TTC549 (cell line): Measurements from ENCODE around the gene ACAA1.

Experiments used
- FAIRE-seq: peaks from 2 replicates; lab custom pipeline; 2012; peaks lifted over from hg19 to GRCh38; lab: Jason Lieb, UNC

The ACAA1 gene

DNA sequence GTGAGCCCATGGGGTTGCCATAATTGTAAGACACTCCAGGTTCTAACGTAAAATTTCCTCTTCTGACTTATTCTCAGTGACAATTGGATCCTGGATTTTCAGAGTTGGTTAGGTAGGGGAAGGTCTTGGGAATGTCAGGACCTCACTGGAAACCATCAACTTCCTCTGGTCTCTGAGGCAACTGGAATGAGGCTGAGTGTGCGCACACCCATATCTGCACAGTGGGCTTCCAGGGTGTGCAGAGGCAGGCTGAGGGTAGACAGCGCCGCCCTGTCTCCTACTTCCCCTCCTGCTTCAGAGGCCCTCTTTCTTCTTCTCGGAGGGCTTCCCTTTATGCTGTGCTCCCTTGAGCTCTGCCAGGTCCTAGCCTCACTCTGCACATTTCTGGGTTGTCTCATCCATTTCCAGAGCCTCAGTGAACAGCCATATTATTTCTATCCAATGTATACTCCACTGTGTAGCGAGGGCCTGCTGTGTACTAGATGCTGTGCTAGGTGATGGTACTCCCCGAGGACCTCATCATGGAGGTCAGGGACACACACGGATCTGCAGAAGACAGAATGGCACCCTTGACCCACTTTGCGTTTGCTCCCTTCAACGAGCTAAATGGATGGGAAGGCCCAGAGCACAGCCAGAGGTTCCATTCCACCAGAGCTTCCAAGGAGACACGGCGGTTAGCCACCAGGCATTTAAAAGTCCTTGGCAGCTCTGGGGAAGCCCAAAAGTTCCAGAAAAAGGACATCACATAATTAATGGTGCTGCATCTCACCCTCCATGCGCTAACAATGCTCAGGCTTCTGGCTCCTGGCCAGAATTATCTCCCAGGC lies 18.3 kb downstream of the ACAA1 start:
- no peak for FAIRE-seq

DNA sequence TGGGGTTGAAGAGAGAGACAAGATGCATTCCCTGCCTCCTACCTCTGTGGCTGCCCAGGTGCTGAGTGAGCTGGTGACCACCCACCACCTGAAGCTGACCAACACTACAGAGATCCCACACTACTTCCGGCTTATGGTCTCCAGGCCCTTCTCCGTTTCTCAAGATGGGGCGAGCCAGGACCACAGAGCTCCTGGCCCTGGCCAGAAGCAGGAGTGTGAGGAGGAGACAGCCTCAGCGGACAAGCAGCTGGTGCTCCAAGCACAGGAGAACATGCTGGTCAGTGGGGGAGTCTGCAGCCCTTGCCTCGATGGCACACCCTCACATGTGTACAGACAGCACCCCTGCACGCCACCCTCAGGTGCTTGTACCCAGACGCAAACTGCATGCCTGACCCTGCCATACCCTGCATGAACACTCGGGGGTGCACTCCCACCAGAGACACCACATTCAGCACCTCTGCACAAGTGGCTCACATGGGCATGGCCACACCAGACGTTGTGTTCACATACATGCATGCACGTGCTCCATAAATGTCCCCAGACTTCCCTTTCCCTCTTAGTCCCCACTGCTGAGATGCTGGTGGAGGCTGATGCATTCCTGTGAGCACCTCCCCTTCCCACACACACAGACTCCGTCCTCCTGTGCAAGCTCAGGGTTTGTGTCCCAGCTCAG lies 19.0 kb downstream of the ACAA1 start:
- no peak for FAIRE-seq

DNA sequence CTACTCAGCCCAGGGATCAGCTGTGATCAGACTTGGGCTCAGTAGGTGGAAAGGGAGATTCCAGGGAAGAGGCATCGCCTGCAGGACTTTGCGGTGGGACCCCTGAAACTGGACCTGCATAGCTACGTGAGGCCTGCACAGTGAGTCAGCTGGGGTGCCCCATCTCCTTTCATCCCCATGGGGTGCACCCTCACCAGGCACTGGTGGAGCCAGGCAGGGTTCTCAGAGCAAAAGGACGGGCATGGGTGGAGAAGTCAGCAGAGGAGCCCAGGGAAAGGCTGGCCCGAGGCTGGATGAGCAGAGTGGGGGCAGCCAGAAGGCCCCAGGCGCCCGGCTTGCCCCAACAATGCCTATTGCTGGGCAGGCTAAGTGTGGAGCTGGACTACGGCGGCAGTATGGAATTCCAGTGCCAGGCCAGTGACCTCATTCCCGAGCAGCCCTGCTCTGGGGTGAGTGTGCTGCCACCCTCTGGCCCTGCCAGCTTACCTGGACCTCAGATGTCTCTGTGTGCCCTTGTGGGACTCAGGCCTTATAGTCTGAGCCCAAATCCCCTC lies 19.7 kb downstream of the ACAA1 start:
- no peak for FAIRE-seq

DNA sequence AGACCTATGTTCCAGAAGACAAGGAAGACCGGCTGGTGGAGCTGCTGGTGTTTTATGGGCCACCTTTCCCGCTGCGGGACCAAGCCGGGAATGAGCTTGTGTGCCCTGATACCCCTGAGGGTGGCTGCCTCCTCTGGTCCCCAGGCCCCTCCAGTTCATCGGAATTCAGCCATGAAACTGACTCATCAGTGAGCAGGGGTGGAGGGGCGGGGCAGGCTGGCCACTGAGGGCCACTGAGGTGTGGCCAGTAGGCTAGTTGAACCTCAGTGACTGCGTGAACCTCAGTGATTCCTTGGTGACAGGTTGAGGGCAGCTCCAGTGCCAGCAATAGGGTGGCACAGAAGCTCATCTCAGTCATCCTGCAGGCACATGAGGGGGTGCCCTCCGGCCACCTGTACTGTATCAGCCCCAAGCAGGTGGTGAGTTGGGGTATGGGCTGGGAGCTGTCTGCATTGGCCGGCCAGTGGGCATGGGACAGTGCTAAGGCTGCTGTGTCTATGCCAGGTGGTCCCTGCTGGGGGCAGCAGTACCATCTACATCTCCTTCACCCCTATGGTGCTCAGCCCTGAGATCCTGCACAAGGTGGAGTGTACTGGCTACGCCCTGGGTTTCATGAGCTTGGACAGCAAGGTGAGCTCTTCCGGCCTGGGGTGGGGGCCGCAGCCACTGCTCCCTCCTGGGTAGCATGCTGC lies 20.3 kb downstream of the ACAA1 start:
- FAIRE-seq = no peak

DNA sequence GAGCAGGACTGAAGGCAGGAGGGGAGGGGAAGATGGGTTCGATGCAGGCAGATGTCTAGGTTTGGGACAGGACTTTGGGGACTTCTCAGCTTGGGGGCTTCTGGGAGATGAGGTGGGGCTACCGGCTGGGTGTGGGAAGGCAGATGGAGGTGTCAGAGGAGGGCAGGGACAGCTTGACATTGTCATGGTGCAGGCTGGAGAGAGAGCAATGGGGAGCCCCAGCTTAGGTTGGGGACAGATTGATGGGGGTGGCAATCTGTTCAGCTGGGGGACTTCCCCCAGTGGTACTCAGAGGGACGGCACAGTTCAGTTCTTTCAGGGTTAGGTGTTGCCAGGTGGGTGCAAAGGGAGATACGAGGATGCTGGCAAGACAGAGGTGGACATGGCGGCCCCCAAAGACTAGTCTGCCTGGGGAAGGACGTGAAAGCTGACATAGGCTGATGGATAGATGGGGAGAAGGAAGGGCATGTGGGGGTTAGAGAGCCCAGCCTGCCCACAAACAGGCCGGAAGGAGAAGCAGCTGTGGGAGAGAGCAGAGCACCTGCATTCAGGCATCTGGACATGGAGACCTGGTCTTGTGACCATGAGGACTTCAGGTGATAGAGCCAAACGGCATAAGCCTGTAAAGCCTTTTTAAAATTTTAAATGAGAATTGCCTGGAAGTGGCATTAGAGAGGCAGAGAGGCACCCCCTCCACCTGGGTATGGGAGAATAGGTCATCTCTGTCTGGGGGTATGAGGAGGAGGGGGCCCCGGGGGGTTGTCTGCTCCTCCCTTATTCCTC lies 21.1 kb downstream of the ACAA1 start:
- FAIRE-seq = no peak

DNA sequence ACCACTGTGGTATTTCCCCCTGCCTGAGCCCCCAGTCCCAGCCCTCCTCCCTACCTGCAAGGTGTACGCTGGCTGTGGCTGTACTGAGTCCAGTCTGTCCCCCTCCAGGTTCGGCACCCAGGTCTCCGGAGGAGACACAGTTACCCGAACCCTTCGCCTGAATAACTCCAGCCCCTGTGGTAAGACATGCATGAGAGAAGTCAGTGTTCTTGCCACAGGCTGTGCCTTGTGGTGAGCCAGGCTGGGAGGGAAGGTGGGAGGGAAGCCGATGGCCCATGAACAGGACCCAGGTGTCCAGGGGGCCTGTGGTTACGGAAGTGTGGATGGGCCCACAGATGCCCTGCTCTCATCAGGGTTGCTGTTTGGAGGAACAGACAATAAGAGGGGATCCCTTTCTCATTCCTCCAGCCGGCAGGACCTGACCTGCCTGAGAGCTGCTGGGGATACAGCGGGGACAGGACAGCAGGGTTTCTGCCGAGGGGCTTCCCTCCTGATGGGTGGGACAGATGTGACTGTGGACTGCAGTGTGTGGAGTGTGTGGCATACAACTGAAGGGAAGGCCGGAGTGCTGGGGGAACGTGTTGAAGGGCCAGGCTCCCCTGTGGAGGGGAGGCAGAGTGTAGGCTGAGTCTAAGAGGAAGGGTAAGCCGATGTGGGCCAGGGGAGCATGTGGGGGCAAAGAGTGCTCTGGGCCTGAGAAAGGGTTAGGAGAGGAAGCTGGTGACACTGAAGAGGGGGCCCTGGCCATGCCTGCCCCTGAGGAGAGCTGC lies 21.9 kb downstream of the ACAA1 start:
- no peak for FAIRE-seq

DNA sequence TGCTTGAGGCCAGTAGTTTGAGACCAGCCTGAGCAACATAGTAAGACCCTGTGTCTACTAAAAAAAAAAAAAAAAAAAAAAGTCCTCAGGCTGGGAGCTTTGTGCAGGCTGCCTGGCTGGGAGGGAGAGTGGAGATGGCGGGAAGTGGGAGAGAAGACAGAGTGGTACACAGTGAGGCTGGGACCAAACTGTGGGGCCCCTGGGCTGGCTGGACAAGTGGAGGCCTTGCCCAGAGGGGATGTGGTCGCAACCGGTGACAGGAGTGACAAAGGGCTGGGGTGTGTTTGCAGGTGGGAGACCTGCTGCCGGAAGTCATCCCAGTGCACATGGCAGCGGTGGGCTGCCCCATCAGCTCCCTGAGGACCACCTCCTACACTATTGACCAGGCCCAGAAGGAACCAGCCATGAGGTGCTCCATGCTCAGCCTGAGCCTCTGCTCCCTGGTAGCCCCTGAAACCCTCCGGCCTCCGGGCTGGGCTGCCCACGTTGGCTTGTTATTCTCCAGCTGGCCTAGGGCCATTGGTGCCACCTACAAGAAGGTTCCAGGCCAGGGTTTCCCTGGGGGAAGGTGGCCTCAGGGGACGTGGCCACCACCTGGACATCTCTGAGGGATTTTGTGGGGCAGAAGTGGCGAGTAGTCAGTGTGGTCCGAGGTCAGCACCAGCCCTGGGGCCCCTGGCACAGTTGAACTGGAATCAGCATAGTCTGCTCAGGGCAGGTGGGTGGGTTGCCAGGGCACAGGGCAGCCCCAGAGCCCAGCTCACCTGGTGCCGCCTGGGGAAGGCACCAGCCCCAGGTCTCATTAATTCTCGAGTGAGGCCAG lies 22.7 kb downstream of the ACAA1 start:
- FAIRE-seq = no peak

DNA sequence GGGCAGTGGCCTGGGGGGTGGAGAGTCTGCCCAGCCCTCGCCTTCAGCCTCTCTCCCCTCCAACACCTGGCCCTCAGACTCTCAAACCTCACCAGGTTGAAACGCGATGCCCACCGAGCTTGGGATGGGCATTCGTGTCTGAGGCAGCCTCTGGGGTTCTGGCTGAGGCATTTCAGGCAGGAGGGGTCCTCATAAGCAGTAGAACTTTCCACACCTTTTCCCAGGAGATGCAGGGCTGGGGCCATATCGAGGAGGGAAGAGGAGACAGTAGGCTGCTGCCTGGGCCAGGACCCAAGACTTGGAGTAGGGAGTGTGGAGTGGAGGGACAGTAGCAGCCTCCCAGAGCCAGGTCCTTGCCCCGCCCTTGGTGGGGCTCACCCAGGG lies 24.6 kb downstream of the ACAA1 start:
- FAIRE-seq = no peak

DNA sequence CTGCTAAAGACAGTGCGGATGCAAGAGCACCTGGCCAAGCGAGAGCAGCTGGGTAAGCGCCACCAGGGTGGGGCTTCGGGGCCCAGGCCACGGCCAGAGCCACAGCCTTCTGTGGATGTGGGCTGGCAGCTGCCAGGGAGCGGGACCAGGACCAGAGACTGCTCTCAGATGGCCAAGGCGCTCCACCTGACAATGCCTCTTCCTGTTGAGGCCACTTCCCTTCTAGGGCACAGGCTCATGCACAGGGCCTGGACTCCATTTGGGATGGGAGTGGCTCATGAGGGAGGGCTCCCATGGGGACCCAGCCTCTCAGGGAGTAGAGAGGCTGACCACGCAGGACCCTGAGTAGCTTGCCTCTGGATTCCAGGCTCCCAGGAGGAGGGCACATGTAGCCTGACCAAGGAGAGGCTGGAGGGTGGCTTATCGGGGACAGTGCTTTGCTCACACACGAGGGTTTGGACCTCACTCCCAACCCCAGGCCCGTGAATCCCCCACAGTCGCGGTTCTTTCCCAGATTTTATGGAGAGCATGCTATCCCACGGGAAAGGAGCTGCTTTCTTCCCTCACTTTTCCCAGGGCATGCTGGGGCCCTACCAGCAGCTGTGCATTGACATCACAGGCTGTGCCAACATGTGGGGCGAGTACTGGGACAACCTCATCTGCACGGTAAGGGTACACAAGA lies 25.1 kb downstream of the ACAA1 start:
- no peak for FAIRE-seq

DNA sequence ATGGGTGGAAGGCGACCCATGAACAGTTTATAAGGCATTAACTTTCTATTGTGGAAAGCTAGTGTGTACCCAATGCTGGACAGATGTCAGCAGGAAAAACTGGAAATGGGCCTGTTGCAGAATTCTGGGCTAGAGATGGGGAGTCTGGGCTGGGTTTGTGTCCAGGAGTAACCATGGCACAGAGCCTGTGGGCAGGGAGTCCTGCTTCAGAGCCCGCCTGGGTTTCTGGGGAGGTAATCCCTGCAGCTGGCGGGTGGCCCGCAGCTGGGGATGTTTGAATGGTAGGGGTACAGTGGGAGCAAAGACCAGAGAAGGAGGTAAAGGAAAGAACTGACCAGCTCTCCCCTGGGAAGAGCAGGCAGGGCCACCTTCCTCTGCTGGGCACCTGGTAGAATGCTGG lies 25.7 kb downstream of the ACAA1 start:
- no peak for FAIRE-seq

DNA sequence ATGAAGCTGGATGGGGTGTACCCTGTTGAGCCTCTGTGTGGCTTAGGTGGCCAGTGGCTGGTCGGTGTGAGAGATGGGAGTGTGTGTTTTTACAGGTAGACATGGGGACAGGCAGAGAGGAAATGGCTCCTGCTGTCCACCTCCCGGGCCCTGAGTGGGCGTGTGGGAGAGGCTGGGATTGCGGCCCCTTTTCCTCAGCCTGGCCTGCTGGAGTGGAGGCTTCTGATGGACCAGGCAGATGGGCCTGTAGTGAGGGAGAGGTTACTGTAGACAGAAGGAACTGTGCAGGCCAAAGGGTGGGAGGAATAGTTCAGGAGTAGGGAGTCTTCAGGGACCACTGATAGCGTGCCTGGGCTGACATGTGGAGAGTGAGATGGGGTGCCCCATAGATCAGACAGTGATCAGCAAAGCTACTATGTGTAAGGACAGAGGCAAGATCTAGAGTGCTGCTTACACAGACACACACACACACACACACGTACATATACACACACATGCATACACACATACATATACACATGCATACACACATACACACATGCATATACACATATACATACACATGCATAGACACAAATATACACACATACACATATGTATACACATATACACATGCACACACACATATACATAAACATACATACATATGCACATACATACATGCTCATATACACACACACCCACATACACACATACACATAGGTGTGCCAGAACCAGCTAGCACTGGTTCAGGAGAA lies 26.4 kb downstream of the ACAA1 start:
- no peak for FAIRE-seq

DNA sequence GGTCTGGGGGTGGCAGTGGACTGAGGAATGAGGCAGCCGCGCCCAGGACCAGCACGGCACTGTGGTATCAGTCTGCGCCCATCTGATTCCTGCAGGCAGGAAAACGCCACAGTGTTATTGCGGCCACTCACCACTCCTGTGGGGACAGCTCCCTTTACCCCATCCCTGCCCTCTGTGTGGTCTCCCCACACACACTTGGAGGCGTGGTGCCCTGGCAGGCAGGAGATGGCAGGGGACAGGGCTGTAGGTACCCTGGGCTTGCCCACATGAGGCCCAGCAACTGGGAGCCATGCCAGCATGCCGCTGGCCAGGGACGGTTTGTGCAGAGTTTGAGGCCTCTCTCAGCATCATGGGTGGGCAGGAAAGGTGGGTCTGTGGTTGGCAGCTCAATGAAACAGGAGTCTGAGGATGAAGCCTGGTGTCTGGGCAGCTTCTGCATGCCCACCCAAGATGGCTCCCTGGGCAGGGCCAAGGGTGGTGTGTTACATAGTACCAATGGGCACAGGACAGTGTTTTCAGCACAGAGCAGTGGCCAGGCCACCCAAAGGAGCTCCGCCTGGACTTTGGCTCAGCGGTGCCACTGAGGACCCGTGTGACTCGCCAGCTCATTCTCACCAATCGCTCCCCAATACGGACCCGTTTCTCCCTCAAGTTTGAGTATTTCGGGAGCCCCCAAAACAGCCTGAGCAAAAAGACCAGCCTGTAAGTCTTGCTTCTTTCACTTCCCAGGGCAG lies 27.2 kb downstream of the ACAA1 start:
- FAIRE-seq = no peak

DNA sequence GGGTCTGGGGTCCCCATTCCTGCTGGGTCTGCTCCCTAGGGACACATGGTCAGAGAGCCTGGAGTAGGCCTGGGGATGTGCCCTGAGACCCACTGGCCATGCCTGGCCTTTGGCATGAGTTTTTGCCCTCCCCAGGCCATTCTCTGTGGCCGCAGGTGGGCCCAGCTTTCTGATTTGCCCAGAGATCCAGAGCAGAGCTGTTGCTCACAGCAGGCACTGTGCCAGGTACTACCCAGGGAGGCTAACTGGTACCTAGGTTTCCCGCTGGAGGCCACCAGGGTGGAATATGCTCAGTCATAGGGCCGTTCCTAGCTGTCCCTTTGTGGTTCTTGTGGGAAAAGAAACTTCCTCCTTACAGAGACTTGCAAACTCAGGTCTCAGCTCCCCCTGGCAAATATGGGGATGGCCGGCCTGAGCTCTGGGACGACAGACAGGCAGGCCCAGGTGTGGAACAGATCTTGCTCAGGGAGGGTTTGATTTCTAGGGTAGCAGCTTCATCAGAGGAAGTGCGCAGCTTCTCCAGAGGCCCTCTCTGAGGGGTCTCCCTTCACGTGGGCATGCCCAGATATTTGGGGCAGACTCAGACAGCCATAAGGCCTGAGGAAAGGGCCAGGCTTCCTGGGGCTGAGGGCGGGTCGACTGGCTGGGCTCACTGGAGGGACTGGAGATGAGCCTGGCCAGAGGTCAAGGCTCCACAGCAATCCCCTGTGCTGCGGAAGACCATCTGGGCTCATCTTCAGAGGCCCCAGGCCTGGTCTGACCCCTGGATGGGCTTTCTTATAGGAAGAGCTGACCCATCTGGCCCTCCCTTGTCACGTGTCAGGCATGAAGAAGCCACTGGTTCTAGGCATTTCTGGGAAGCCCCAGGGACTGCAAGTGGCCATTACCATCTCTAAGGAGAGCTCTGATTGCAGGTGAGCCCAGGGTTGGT lies 28.0 kb downstream of the ACAA1 start:
- no peak for FAIRE-seq

DNA sequence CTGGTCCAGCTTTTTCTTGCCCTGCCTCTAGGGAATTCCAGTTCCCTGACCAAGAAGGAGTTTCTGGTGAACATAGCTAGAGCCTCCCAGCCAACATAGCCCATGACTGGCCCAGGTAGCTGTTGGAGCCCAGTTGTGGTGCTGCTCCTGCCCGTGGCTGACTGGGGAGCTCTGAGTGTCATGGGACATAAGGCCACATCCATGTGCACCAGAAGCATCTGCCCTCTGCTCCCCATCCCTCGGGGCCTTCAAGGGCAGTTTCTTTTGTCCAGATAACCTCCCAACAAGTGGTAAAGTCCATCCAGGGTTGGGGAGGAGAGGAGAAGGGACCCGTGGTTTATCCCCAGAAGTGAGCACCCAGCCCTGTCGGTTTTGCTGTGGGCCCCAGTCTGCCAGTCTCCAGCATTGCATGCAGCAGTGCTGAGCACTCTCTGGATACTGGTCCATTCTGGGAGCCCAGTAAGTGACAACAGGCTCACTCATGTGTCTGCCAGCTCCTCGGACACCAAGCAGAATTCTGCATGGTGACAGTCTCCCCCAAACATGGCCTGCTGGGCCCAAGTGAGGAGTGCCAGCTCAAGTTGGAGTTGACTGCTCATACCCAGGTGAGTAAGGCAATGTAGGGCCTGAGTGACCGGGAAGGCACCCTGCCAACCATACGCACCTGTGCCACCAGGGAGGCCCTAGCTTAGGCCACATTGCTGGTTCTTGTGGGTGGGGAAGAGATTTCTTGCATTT lies 28.8 kb downstream of the ACAA1 start:
- FAIRE-seq = no peak

DNA sequence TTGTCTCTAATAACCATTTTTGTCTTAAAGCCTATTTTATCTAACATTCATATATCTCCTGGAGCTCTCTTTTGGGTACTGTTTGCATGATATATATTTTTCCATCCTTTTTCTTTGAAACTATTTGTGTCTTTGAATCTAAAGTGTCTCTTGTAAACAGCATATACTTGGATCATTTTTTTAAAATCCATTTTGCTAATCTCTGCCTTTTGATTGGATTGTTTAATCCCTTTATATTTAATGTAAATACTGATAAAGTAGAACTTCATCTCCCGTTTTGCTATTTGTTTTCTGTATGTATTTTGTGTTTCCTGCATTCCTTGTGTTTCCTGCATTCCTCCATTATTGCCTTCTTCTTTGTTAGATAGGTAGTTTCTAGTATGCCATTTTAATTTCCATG lies 31.4 kb downstream of the ACAA1 start:
- FAIRE-seq = no peak

DNA sequence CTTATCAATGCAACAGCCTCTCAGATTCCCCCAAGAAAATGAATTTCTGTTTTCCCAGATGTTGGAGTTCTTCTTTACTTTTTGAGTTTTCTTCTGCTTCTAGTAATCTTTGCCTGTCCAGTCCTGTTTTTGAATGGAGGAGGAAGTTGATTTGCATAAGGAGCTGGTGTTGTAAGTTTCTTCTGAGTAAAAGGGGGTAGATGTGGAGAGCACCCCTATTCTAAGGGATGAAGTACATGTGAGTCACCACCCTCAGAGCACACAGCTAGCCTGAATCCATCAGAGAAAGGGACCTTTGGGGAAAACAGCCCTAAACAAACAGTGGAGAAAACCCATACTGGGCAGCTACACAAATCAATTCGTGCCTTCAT lies 34.5 kb downstream of the ACAA1 start:
- FAIRE-seq = no peak
